ENCODE data around the gene EEPD1.
"Not testable (repeated sequence)": the region's sequence is repeated elsewhere in the genome, so short reads cannot be mapped to it uniquely, and the experiment has no call there.

EEPD1 gene

DNA sequence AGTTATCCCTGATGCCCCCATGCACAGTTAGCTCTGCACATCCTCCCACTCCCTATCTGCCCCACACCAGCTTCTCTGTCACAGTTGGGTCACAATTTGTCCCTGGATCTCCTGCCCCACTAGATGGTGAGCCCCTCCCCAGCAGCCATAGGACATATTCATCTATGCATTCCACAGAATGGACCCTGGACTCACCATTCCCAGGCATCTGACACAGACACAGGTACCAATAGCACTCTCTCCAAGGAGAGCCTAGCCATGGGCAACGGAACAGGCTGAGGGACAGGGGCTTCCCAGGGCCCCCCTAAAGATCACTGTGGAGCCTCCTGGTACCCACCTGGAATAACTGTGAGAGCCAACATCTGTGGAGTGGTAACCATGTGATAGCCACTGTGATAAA lies 34.7 kb upstream of the EEPD1 start:
- TF ChIP-seq ZNF274 (IDR thresholded peaks at IDR 0.05; ENCODE audit: low read depth, low read length), result no peak
- H3K4me3 ChIP-seq (ENCODE audit: low read length), result no peak overlapping the region

DNA sequence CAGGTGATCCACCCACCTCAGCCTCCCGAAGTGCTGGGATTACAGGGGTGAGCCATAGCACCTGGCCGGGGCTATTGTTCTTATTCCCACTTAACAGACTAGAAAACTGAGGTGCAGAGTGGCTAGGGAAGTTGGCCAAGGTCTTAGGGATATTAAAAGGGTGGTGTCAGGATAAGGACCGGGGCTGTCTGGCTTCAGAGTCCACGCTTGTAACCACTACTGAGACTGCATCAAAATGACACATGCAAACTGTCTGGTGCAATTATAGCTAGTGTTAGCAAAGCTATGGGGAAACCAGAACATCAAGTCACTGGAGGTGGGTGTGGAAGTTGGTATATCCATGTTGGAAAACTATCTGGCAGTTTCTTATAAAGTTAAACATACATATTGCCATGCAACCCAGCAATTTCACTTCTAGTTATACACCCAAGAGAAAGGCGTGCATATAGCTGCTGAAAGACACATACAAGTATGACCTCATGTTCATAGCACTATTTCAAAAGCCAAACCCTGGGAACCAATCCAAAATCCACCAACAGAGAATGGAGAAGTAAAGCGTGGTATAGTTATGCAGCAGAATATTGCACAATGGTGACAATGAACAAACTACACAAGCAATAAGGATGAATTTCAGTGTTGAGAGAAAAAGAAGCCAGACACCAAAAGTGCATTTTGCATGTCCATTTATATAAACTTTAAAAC lies 33.9 kb upstream of the EEPD1 start:
- no peak overlapping the region for H3K4me3 ChIP-seq (ENCODE audit: low read length)
- no peak for TF ChIP-seq ZNF274 (IDR thresholded peaks at IDR 0.05; ENCODE audit: low read depth, low read length)

DNA sequence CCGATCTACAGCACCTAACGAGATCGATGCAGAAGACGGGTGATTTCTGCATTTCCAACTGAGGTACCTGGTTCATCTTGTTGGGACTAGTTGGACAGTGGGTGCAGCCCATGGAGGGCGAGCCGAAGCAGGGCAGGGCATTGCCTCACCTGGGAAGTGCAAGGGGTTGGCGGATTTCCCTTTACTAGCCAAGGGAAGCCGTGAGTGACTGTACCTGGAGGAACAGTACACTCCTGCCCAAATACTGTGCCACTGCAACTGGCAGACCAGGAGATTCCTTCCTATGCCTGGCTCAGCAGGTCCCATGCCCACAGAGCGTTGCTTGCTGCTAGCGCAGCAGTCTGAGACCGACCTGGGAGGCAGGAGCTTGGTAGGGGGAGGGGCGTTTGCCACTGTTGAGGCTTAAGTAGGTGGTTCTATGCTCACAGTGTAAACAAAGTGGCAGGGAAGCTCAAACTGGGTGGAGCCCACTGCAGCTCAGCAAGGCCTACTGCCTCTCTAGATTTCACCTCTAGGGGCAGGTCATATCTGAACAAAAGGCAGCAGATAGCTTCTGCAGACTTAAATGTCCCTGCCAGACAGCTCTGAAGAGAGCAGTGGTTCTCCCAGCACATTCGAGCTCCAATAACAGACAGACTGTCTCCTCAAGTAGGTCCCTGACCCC lies 32.9 kb upstream of the EEPD1 start:
- not testable (repeated sequence) for H3K4me3 ChIP-seq (ENCODE audit: low read length)

DNA sequence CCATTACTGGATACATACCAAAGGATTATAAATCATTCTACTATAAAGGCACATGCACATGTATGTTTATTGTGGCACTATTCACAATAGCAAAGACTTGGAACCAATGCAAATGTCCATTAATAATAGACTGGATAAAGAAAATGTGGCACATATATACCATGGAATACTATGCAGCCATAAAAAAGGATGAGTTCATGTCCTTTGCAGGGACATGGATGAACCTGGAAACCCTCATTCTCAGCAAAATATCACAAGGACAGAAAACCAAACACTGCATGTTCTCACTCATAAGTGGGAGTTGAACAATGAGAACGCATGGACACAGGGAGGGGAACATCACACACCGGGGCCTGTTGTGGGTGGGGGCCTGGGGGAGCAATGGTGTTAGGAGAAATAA lies 27.4 kb upstream of the EEPD1 start:
- H3K4me3 ChIP-seq (ENCODE audit: low read length), result not testable (repeated sequence)

DNA sequence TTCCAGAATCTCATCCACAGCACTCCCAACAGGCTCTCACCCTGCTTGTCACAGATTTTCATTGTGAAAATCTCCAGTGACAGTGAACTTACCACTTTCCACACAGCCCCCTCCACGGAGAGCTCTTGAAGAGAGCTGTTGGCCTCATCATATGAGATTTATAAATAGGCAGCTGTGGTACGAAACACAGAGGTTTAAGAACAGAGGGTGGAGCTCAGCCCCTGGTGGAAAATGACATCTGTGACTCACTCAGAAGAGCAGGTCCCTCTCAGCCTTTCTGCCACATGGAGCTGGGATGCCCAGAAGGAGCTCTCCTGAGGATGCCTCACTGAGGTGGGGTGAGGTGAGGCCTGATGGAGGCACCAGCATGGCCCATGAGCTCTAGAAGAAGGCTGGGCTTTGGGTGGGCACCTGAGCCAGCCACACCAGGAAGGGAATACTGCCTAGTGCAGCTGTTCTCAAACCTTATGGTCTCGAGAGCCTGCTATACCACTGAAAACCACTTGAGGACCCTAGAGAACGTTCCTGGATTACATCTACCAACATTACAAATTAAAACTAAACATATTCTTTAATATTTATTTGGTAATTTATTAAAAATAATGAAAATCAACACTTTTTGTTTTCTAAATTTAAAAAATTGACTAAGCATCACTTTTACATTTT lies 25.8 kb upstream of the EEPD1 start:
- TF ChIP-seq ZNF274 (IDR thresholded peaks at IDR 0.05; ENCODE audit: low read depth, low read length), result no peak
- no peak overlapping the region for H3K4me3 ChIP-seq (ENCODE audit: low read length)

DNA sequence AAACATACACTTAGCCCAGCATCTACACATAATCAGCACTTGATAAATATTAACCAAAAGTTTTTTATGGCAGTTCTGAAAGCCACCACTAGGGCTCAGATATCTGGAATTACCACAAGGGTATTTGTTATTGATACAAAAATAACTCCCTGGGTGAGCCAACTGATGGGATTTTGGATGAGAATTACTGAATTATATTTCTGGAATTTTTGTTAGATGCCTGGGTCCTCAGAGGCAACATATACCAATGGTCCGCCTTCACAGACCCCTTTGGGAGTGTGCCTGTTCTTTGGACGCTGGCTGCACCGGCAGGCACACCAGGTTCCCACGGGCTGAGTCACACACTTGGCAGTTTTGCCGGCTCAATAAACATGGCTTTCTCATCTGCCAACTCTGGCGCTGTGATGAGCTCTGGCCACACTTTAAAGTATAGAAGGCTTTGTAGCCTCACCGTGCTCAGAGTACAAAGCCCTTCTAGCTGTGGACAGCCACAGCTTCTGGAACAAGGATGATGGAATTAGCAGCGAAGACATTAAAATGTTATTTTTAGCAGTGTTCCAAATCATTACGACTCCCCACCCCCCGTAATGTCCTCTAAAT lies 24.5 kb upstream of the EEPD1 start:
- TF ChIP-seq ZNF274 (IDR thresholded peaks at IDR 0.05; ENCODE audit: low read depth, low read length), result no peak
- H3K4me3 ChIP-seq (ENCODE audit: low read length), result no peak overlapping the region

DNA sequence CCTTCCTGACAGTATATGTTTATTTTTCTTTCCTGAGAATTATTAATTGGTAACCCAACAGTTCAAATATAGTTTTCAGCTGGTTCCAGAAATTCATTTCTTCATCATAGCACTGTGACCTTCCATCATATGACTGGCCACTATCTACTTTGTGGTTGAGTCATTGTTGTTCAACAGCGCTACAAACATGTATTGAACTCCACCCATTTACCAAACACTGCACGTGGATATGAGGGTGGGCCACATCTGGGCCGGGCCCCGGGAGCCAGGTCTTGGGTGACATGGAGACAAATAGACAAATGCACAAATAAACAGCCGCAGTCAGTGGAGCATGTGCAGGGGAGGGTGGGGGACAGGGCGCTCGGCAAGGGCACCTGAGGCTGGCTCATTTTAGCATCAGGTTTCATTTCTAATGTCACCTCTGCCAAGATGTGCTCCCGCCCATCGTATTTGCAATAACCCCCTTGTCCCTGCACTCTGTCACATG lies 24.0 kb upstream of the EEPD1 start:
- H3K4me3 ChIP-seq (ENCODE audit: low read length), result no peak overlapping the region
- no peak for TF ChIP-seq ZNF274 (IDR thresholded peaks at IDR 0.05; ENCODE audit: low read depth, low read length)

DNA sequence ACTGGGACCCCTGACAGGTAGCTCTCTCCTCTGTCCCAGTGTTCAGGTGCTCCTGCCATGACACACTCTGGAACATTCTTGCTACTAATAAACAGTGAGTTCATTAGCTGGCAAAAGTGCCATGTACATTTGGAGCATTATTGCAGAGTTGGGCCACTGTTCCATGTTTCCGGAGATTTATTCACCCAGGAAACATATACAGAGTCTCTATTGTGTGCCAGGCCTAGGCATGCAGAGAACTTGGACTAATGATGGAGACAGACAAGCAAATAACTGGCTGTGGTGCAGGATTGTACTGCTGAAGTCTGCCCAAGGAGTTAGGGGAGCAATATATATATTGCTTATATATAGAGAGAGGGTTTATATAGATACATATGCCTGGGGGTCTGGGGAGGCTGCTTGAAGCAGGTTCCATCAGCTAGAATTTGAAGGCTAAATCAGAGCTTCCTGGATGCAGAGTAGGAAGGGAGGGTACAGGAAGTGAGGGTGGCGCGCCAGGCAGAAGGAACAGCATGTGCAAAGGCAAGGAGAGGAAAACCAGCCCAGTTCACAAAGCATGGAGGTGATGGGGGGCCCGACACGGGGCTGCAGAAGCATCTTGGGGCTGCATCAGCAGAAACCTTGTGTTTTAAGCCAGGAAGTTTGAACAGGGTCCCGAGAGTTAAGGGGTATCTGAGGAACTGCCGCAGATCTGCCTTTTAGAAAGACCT lies 22.7 kb upstream of the EEPD1 start:
- no peak overlapping the region for H3K4me3 ChIP-seq (ENCODE audit: low read length)

DNA sequence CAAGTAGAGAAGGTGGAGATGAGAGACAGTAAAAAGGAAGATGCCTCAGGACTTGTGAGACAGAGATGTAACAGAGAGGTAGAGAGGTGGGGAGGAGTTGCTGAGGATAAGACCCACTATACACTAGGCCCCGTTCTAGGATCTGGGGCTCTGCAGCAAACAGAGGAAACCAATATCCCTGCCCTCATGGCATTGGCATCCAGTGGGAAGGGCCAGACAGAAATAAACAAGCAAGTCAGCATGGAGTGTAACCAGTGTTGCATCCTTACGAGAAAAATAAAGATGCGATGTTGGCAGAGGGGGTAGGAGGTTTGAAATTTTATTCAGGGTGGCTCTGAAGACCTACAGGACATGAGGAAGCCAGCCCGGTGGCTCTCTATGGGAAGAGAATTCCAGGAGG lies 22.0 kb upstream of the EEPD1 start:
- no peak overlapping the region for H3K4me3 ChIP-seq (ENCODE audit: low read length)
- no peak for TF ChIP-seq ZNF274 (IDR thresholded peaks at IDR 0.05; ENCODE audit: low read depth, low read length)

More for the DNA sequence above, 22.7 kb upstream of the EEPD1 start:
- no peak for TF ChIP-seq ZNF274 (IDR thresholded peaks at IDR 0.05; ENCODE audit: low read depth, low read length)

DNA sequence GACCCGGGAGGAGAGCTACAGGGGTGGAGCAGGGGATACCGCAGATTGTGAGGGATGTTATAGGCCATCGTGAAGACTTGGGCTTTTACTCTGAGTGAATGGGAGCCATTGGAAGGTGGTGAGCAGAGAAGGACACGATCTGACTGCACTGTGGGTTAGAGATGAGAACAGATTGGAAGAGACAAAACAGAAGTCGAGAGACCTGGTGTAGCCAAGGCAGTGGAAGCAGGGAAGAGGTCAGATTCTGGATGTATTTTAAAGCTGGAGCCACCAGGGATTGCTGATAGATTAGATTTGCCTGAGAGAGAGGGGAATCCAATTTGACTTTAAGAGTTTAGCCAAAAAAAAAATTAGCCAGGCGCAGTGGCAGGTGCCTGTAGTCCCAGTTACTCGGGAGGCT lies 21.6 kb upstream of the EEPD1 start:
- no peak overlapping the region for H3K4me3 ChIP-seq (ENCODE audit: low read length)
- TF ChIP-seq ZNF274 (IDR thresholded peaks at IDR 0.05; ENCODE audit: low read depth, low read length), result no peak

DNA sequence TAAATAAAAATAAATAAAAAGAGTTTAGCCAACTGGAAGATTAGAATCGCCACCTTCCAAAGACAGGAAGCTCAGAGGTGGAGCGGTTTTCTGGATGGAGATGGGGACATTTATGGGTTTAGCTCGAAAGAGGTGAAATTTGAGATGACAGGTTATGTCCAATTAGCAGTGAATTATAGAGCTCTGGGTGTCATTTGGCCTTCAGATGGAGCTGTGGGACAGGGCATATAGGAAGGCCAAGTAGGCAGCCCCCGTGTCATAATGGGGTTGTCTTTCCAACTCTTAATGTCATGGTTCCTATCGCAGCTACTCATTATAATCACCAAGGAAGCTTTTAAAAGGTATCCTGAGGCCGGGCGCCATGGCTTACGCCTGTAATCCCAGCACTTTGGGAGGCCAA lies 21.0 kb upstream of the EEPD1 start:
- no peak for TF ChIP-seq ZNF274 (IDR thresholded peaks at IDR 0.05; ENCODE audit: low read depth, low read length)

DNA sequence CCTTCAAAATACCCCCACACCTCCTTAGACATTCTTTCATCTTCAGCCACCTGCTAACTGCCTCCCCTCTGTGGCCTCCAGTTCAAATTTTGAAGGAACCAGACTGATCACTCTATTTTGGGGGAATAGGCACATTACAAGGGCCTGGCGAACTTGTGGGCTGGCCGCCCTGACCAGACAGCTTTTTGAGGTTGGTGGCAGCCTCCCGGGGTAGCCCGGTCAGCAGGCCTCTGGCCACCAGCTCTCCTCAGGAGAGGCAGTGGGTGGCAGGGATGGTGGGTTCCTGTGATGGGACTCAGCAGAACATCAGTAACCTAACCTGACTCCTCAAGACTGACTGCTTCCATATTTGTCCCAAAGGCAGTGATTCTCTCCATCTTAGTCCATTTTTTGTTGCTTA lies 17.4 kb upstream of the EEPD1 start:
- H3K4me3 ChIP-seq (ENCODE audit: low read length), result no peak overlapping the region
- TF ChIP-seq ZNF274 (IDR thresholded peaks at IDR 0.05; ENCODE audit: low read depth, low read length), result no peak

More for the DNA sequence above, 21.0 kb upstream of the EEPD1 start:
- H3K4me3 ChIP-seq (ENCODE audit: low read length), result no peak overlapping the region

DNA sequence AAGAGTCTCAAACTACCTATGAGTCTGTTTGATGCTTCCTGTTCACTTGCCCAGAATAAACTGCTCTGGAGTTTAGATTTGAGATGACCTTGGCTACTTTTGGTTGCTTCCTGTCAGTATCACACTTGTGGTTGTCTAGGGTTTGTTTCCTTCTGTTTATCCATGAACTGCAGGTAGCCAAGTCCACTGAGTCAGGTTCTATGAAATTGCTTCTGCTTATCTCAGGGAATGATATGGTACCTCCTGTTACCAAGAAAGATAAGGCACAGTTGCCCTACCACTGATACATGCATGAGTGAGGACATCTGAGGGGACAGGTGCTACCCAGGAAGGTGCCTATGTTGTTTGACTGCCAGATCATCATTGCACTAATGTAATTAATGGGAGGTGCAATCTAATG lies 15.8 kb upstream of the EEPD1 start:
- no peak overlapping the region for H3K4me3 ChIP-seq (ENCODE audit: low read length)
- TF ChIP-seq ZNF274 (IDR thresholded peaks at IDR 0.05; ENCODE audit: low read depth, low read length), result no peak

DNA sequence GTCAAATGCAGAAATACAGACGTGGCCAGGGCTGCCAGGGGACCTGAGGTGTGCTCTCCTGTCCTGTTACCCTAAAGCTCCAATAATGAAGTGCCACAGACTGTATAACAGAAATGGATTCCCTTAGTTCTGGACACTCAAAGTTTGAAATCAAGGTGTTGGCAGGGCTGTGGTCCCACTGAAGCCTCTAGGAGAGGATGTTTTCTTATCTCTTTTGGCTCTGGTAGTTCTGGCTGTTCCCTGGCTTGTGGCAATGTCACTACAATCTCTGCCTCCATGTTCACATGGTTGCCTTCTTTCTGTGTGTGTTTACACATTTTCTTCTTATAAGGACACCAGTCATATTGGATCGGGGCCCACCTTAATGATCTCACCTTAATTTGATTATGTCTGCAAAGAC lies 15.3 kb upstream of the EEPD1 start:
- H3K4me3 ChIP-seq (ENCODE audit: low read length), result no peak overlapping the region
- no peak for TF ChIP-seq ZNF274 (IDR thresholded peaks at IDR 0.05; ENCODE audit: low read depth, low read length)

Data from GM08714 (cell line).